Measurements from ENCODE around the gene SMIM29.

GRCh38 chr6:34225551-34225950 is 23.3 kb downstream of the SMIM29 start:
- no peak for TF ChIP-seq CTCF (optimal IDR thresholded peaks at IDR 0.05 in 1 of 3, IDR thresholded peaks at IDR 0.05 in 1 of 3, conservative IDR thresholded peaks at IDR 0.05 in 1 of 3; ENCODE audit: extremely low read depth in 1 of 3, insufficient read depth in 2 of 3, low read length in 3 of 3)
- TF ChIP-seq EZH2 (IDR thresholded peaks at IDR 0.05; ENCODE audit: low read length), result no peak
